DMS114 treated with DMSO at 0.1 percent for 48 hours (cell line): ENCODE measurements around the gene NTF3.

ENCODE experiments used
- DNase-seq: peaks from one replicate; lab custom pipeline; 2025; ENCODE audit not compliant: unreplicated experiment; lab: John Stamatoyannopoulos, UW

The NTF3 gene

DNA sequence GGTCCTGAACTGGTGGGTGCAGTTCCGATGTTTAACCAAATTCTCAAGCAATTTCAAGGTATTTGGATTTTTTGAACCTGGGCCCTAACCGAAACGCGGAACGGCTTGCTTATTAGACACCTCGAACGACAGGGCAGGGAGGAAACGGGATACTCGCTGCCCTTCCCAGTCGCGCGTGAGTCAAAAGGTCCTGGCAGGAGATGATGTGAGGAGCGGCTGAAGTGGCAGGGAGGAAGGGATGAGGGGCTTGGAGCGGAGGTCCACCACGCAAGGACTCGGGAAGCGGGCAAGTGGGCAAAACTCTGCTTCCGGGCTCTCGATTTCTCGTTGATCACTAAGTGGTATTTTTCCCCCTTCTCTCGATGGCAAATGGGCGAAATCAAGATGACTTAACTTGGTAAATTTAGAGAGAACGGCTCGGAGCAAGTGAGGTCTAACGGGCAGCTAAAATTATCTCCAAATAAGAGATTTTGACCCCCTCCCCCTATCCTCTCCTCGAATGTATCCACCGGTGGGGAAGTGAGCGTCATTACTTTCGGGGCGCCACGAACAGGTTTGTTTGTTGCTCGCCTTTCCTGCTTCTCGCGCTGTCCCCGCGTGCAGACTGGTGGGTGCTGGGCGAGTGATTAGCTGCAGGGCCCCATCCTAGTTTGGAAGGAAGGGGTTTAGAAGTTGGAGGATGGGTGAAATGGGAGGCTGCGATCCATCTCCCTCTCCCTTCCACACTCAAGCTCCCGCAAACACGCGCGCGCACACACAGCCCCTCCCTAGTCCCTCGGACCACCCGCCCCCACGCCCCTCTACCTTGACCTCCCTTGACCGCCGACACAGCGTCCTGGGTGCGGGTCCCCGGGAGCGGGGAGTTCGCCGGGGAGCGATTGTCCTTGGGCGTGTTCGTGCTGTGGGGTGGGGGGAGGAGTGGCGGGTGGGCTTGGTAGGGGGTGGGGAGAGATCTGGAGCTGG lies 986 bp upstream of the NTF3 start:
- no peak for DNase-seq

GRCh38 chr12:5433081-5433844 lies 1.4 kb downstream of the NTF3 start:
- DNase-seq, result no peak

GRCh38 chr12:5433845-5434646 lies 2.1 kb downstream of the NTF3 start:
- DNase-seq, result no peak

DNA sequence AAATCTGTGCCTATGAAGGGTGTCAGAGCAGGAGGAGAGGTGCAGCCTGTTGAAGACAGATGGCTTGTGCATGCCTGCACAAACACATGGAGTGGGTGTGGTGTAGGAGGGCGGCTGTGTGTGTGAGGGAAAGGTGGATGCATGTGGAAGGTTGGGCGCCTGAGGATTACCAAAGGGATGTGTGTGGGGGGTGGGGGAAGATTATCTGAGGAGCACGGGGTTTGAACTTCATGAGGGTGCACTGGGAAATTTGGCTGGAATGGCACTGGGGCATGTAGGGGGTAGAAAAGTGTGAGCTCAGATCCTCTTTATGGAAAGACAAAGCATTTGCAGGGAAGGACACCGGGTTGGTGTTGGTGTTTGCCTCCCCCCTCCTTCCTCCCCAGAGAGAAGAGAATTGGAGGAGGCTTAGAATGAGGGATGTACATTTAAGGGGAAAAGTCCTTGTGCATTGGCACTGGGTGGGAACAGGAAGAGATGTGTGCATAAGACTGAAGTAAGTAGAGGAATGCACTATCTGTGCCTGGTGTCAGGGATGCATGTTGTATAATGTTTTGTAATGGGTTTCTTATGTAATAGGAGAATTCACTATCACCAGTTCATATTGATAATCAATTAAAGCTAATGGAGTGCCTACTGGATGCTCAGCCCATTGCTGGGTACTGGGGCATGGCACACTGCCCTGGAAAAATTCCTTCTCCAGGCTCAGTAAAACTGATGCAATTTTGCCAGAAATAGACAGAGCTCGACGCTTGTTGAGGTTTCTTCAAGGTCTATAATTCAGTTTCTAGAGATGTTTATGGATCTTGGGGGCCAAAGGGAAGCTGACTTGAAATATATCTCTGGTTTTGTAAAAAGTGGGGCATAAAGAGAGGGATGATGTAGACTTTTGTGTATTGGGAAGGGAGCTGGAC lies 3.0 kb downstream of the NTF3 start:
- DNase-seq, result no peak

- DNase-seq, result no peak
Observed at GRCh38 chr12:5437182-5437583, 5.3 kb downstream of the NTF3 start.

GRCh38 chr12:5437589-5437988 lies 5.7 kb downstream of the NTF3 start:
- no peak for DNase-seq

DNA sequence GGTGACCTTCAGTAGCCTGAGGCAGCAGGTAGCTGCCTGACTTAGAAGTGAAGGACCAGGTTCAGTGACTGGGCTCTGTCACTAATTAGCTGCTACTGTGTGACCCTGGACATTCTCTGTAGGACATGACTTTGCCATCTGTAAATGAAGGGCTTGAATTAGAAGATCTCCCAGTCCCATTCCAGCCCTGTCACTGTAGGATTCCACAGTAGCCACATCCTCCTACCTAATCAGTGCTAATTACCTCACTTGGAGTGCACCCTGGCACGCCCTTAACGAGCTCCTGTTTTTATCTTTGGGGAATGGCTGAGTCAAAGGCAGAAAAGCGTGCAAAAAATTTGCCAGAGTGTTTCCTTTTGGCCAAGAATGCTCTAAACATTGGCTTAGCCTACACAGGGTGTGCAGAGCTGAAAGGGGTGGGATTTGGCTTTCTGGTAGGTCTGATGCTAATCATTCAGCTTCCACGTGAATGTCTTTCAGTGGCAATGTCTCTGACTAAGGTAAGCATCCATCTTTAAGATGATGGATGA lies 6.8 kb downstream of the NTF3 start:
- DNase-seq, result no peak

- no peak for DNase-seq
Observed at GRCh38 chr12:5439371-5439771, 7.5 kb downstream of the NTF3 start.

DNA sequence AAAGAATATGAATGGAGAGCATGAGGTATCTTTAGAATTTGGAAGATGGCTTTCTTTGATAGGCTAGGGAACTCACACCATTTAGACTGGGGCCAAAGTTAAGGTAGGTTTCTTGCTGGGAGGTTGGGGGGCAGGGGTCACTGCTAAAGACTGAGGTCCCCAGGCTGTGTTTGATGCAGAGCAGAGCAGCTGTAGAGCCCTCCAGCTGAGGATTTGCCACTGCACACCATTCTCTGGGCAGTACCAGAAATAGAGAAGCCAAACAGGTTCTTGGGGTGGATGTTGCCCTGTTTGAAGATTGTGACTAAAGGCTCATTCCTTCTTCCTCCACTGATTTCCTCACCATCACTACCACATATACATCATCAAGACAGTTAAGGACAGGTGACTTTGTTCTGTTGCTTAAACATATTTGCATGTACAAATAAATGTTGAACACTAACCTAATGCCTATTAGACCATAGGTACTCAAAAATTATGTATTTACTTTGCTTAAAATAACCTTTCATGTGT lies 7.9 kb downstream of the NTF3 start:
- no peak for DNase-seq

DNA sequence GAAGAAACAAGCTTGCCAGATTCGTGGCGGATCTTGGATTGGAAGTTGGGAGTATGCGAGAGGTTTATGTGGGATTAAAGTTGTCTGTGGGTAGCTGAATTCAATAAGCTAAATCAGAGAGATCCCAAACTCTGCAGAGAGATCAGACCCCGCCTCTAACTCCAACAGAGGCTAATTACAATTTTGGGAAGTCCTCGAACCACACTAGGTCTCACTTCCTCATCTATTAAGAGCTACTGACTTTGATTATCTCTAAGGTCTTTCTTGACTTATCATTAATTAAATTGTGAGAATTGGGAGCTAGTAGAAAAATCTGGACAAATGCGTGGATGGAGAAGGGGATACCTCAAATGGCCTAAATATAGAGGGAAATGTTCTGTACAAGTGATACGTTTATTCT lies 9.1 kb downstream of the NTF3 start:
- DNase-seq, result no peak

GRCh38 chr12:5441497-5442236 lies 9.8 kb downstream of the NTF3 start:
- DNase-seq, result no peak

DNA sequence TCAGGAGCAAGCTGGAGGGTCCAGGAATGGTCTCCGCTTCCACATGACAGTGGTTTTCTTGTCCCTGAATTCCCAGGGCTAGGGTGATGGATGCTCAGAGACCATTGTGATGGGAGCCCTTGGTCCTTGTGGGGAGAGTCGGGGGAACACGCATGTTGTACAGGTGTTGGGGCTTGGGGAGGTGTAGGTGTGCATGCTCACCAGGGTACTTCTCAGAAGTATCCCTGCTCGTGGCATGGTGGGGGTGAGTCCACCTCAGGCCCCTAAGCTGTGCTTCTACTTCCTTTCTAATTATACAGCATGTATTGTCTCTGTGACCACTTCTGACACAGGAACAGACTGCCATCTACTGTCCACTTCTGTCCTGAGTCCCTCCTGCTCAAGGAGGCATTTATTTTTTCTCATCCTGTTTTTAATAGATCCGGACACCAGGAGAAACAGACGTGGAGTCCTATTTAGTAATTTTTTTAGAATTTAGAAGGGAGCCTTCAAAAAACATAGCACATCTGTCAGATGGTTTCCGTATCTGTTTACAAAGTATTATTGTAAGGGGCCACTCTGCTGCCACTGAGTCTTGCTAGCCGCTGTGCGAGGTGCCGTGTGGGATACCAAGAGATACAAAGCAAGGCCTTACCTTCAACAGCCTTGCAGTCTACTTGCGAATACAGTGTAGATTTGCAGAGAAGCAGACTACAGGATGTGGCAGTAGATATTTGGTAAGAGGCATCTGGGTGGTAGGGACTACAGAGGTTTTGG lies 10.5 kb downstream of the NTF3 start:
- DNase-seq, result peak; percentile 47

DNA sequence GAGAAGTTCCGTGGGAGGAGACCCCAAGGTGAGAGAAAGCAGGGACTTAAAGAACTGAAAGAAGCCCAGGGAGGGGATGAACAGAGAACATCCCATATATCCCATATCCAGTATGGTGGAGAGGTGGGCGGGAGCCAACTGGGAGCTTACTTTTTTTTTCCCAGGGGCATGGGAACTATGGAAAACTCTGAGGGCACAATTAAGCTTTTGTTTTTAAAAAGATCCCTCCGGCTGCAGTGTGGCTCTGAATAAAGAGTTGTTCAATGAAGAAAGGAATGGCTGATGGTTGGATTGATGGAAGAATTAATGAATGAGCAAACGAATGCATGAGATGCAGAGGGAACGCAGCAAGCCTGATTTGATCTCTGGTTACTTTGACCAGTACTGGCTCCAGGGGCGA lies 12.6 kb downstream of the NTF3 start:
- no peak for DNase-seq

- DNase-seq, result no peak
Observed at GRCh38 chr12:5447320-5447719, 15.4 kb downstream of the NTF3 start.

GRCh38 chr12:5451251-5451650 lies 19.3 kb downstream of the NTF3 start:
- no peak for DNase-seq

GRCh38 chr12:5452569-5452968 lies 20.7 kb downstream of the NTF3 start:
- DNase-seq, result no peak

DNA sequence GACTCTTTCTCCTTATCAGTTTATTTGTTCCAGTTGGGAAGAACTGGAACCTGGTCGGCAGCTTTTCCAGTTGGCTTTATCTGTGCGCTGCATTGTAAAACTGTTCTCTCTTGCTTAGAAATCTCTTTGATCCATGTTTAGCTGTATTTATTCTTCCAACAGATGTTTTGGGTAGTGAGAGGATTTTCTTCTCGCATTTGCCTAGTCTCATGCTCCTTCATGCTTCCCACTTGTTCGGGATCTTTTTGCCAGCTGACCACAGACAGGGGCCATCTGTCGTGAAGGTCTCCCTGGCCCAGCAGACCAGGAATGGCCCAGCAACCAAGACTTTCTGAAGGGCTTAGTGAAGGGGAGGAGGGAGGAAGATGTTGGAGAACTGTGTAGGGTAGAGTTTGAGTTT lies 21.6 kb downstream of the NTF3 start:
- no peak for DNase-seq

DNA sequence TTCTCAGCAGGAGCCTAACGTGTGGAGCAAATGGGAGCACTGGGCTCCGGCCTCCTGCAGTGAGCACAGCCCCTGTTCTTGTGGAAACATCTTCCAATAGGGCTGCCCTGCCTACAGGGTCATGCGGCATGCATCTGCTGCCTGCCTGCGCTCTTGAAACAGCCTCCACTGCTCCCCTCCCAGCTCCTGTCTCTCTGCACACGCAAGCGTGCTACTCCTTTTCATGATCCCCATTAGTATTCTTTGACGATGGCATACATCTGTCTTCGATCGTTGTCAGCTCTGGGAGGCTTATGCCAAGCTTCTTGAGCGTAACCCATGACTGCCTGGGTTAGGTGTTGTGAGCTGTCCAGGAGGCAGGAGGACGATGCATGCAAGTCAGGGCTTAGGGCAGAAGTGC lies 23.1 kb downstream of the NTF3 start:
- no peak for DNase-seq
